SU-DHL-6 (cell line): ENCODE measurements around the gene TSKS.

ENCODE experiments used
- H2AFZ ChIP-seq: fragments of 200-600 bp; sonication (generic); 2 replicates; pipeline ENCODE4 v1.6.1; 2014; ENCODE audit warnings: low read depth, mild to moderate bottlenecking, moderate library complexity, mixed read lengths, antibody characterized with exemption, low read length; ENCODE audit not compliant: severe bottlenecking
- H3F3A ChIP-seq: fragments of 200-600 bp; shearing (Covaris generic); 2 replicates; pipeline ENCODE4 v1.6.0; 2016; ENCODE audit warnings: antibody characterized with exemption, mild to moderate bottlenecking; ENCODE audit not compliant: insufficient read depth
- H3K27ac ChIP-seq: fragments of 200-600 bp; sonication (generic); 2 replicates; pipeline ENCODE4 v1.5.1; 2016; ENCODE audit warnings: low read depth, mild to moderate bottlenecking, low read length, moderate library complexity, mixed read lengths
- H3K27me3 ChIP-seq: fragments of 200-600 bp; sonication (generic), shearing (Covaris generic); 2 replicates; pipeline ENCODE4 v1.6.0; 2014; ENCODE audit warnings: mild to moderate bottlenecking, low read length
- H3K36me3 ChIP-seq: fragments of 200-600 bp; sonication (generic); 2 replicates; pipeline ENCODE4 v1.6.1; 2014; ENCODE audit warnings: mild to moderate bottlenecking, low read length, mixed read lengths
- H3K4me2 ChIP-seq: fragments of 300-600, 200-600 bp; shearing (Covaris generic), sonication (generic); 2 replicates; pipeline ENCODE4 v1.6.0; 2014; ENCODE audit warnings: low read length, low read depth, mild to moderate bottlenecking; ENCODE audit not compliant: poor library complexity, severe bottlenecking
- H3K4me3 ChIP-seq: fragments of 200-600 bp; sonication (generic); 2 replicates; pipeline ENCODE4 v1.5.1; 2014; ENCODE audit warnings: antibody characterized with exemption, low read length, mild to moderate bottlenecking, mixed read lengths; ENCODE audit not compliant: insufficient read depth, poor library complexity, severe bottlenecking
- H3K79me2 ChIP-seq: fragments of 200-600 bp; sonication (generic); 2 replicates; pipeline ENCODE4 v1.6.1; 2014; ENCODE audit warnings: mild to moderate bottlenecking, low read length, moderate library complexity; ENCODE audit not compliant: insufficient read depth
- H3K9ac ChIP-seq: fragments of 200-600 bp; sonication (generic); 2 replicates; pipeline ENCODE4 v1.7.0; 2014; ENCODE audit warnings: mild to moderate bottlenecking, low read length
- H3K9me2 ChIP-seq: fragments of 200-600 bp; sonication (generic); replicated peaks from 2 replicates; pipeline ENCODE4 v1.6.1; 2014; ENCODE audit warnings: low read length; ENCODE audit not compliant: insufficient read depth
- H3K9me3 ChIP-seq: fragments of 200-600 bp; sonication (generic); 2 replicates; pipeline ENCODE4 v1.6.1; 2014; ENCODE audit warnings: low read length, mixed read lengths; ENCODE audit not compliant: insufficient read depth
- H4K20me1 ChIP-seq: fragments of 200-600 bp; sonication (generic); 2 replicates; pipeline ENCODE4 v1.6.1; 2014; ENCODE audit warnings: low read depth, mild to moderate bottlenecking, antibody characterized with exemption, low read length, moderate library complexity, mixed read lengths
- CTCF ChIP-seq: fragments of 200-600 bp; sonication (generic); IDR thresholded peaks from one replicate; pipeline ENCODE4 v1.5.1; 2017; ENCODE audit warnings: antibody characterized with exemption, mild to moderate bottlenecking, low read length, moderate library complexity; ENCODE audit not compliant: insufficient read depth, poor library complexity, severe bottlenecking
- EZH2phosphoT487 ChIP-seq: fragments of 200-600 bp; sonication (generic), shearing (Covaris generic); conservative IDR thresholded peaks from 2 replicates; pipeline ENCODE4 v1.6.1; 2018; ENCODE audit warnings: mild to moderate bottlenecking, antibody characterized with exemption, low read length, moderate library complexity, mixed read lengths

TSKS gene

GRCh38 chr19:49766930-49767299 lies 3.8 kb upstream of the TSKS start, which contains the start of gene AP2A1:
Gene AP2A1 (plus strand): TSS chr19:49767001. CDS start chr19:49767134, 133 bp downstream.
- no peaks in the 10 kb centered on the region for H3F3A ChIP-seq
- no peaks in the 10 kb centered on the region for H3K9me3 ChIP-seq
- peak within 1 kb of the TSS; percentile 100 for H3K4me2 ChIP-seq
- no peaks in the 10 kb centered on the region for H3K9me2 ChIP-seq
- peak within 1 kb of the TSS; percentile 79 for H2AFZ ChIP-seq
- no peak for TF ChIP-seq EZH2phosphoT487
- no peak for TF ChIP-seq CTCF
- no peaks in the 10 kb centered on the region for H3K27me3 ChIP-seq
- peak within 1 kb of the TSS; percentile 63 for H3K27ac ChIP-seq
- H3K79me2 ChIP-seq, result peaks cover 42% of the 10 kb centered on the region
- no peaks in the 10 kb centered on the region for H3K36me3 ChIP-seq
- no peaks in the 10 kb centered on the region for H4K20me1 ChIP-seq
- peak within 1 kb of the TSS; percentile 95 for H3K4me3 ChIP-seq
- H3K9ac ChIP-seq, result peak within 1 kb of the TSS; percentile 93

- H3K27ac ChIP-seq, result peak overlapping the region; percentile 63
- H3K79me2 ChIP-seq, result peaks cover 42% of the 10 kb centered on the region
- H3F3A ChIP-seq, result no peaks in the 10 kb centered on the region
- no peaks in the 10 kb centered on the region for H3K27me3 ChIP-seq
- TF ChIP-seq EZH2phosphoT487 (no peak), CTCF (no peak)
- peak overlapping the region; percentile 64 for H3K4me2 ChIP-seq
- H3K9ac ChIP-seq, result peak overlapping the region; percentile 64
- H3K9me2 ChIP-seq, result no peaks in the 10 kb centered on the region
- no peaks in the 10 kb centered on the region for H3K36me3 ChIP-seq
- H3K4me3 ChIP-seq, result peak overlapping the region; percentile 57
- H4K20me1 ChIP-seq, result no peaks in the 10 kb centered on the region
- no peaks in the 10 kb centered on the region for H3K9me3 ChIP-seq
- peak overlapping the region; percentile 79 for H2AFZ ChIP-seq
Observed at GRCh38 chr19:49766007-49766929, 3.2 kb upstream of the TSKS start.

- H3K9me2 ChIP-seq, result no peaks in the 10 kb centered on the region
- no peaks in the 10 kb centered on the region for H3K27me3 ChIP-seq
- no peak overlapping the region for H3K4me2 ChIP-seq
- H3K36me3 ChIP-seq, result no peaks in the 10 kb centered on the region
- no peak overlapping the region for H3K4me3 ChIP-seq
- no peak overlapping the region for H3K9ac ChIP-seq
- no peak overlapping the region for H2AFZ ChIP-seq
- no peaks in the 10 kb centered on the region for H3K9me3 ChIP-seq
- TF ChIP-seq EZH2phosphoT487, result no peak
- TF ChIP-seq CTCF, result no peak
- H3K79me2 ChIP-seq, result peaks cover 25% of the 10 kb centered on the region
- H3K27ac ChIP-seq, result no peak overlapping the region
- no peaks in the 10 kb centered on the region for H3F3A ChIP-seq
- H4K20me1 ChIP-seq, result no peaks in the 10 kb centered on the region
Observed at GRCh38 chr19:49764341-49764740, 1.2 kb upstream of the TSKS start.
